Endothelial cell of umbilical vein (primary cell): ENCODE measurements around the gene NXPE1.

Experiments
- CTCF ChIP-seq, 2 donors: IDR thresholded peaks; 1 replicate in 1 of 2; 2 replicates in 1 of 2; pipeline ENCODE4 v1.5.1; 2011; ENCODE audit warnings: low read length in 2 of 2, mild to moderate bottlenecking in 2 of 2, moderate library complexity in 2 of 2, control low read depth in 1 of 2, inconsistent platforms in 1 of 2, low read depth in 1 of 2; ENCODE audit not compliant: insufficient read depth in 1 of 2; ENCODE audit errors: extremely low read depth in 1 of 2
- EZH2 ChIP-seq: IDR thresholded peaks from 2 replicates; pipeline ENCODE4 v1.6.1; 2012; ENCODE audit warnings: borderline replicate concordance, low read depth, mild to moderate bottlenecking, moderate library complexity, low read length, inconsistent platforms; ENCODE audit not compliant: severe bottlenecking
- MAX ChIP-seq: IDR thresholded peaks from 2 replicates; pipeline ENCODE4 v1.6.1; 2011; ENCODE audit not compliant: insufficient read depth, insufficient read length
- POLR2A ChIP-seq: IDR thresholded peaks from 2 replicates; pipeline ENCODE4 v1.6.1; 2012; ENCODE audit warnings: low read depth, mild to moderate bottlenecking, control low read depth, low read length

- no peak for TF ChIP-seq POLR2A
- TF ChIP-seq MAX: no peak
- TF ChIP-seq CTCF (IDR thresholded peaks at IDR 0.05; ENCODE audit: extremely low read depth in 1 of 2, insufficient read depth in 1 of 2, low read depth in 1 of 2, low read length in 2 of 2): no peak
- TF ChIP-seq EZH2: no peak
These were observed 45.2 kb upstream of the NXPE1 start for GRCh38 chr11:114604886-114605285.
